T-cell (primary cell): Measurements from ENCODE around the gene TMEM255B. TPM values are rescaled to one million over a fixed set of nuclear protein-coding genes. Genes with fewer than 3 reads are reported as not detected.

Experiments
- ATAC-seq, 4 experiments: fragments of 200-7000 bp in 3 of 4; fragments of 150-1000 bp in 1 of 4; cut with Tn5 transposase; replicated peaks in 1 of 4; 1 replicate in 3 of 4; 2 replicates in 1 of 4; pipeline ENCODE4 v1.10.0; 2021; ENCODE audit warnings: moderate library complexity in 3 of 4, mild to moderate bottlenecking in 2 of 4, moderate number of reproducible peaks in 1 of 4
- CTCF ChIA-PET, 2 donors: fragments of 300-600 bp; sonication (Branson Sonifier 250); formaldehyde crosslinking; loops; one replicate each; lab custom pipeline; 2022; ENCODE audit warnings: antibody characterized with exemption in 2 of 2; lab: Charles Lee
- POLR2A ChIA-PET, 2 donors: fragments of 300-600 bp; sonication (Branson Sonifier 250); formaldehyde crosslinking; loops; one replicate each; lab custom pipeline; 2022; ENCODE audit warnings: antibody characterized with exemption in 2 of 2; lab: Charles Lee
- DNase-seq, 35 experiments: peaks; one replicate each; pipeline versions ENCODE4 v3.0.0 to v3.0.0-alpha.2; 2013 to 2023
- H3K27ac ChIP-seq: one replicate; pipeline ENCODE4 v1.5.1; 2013; ENCODE audit warnings: low read length
- H3K27me3 ChIP-seq, 2 experiments: replicated peaks in 1 of 2; 1 replicate in 1 of 2; 2 replicates in 1 of 2; pipeline versions ENCODE4 v1.6.1 to v1.7.0; 2013; ENCODE audit warnings: low read length in 1 of 2, mixed read lengths in 1 of 2; ENCODE audit not compliant: control insufficient read depth in 2 of 2, insufficient read depth in 2 of 2; ENCODE audit errors: extremely low read depth in 1 of 2
- H3K36me3 ChIP-seq, 2 donors: 1 replicate in 1 of 2; 2 replicates in 1 of 2; pipeline versions ENCODE4 v1.6.1 to v1.7.0; 2013; ENCODE audit warnings: low read length in 1 of 2; ENCODE audit not compliant: control insufficient read depth in 2 of 2, insufficient read depth in 1 of 2; ENCODE audit errors: extremely low read depth in 1 of 2
- H3K4me1 ChIP-seq, 2 experiments: 1 replicate in 1 of 2; 2 replicates in 1 of 2; pipeline versions ENCODE4 v1.6.1 to v1.7.0; 2013; ENCODE audit warnings: low read length in 2 of 2, mixed read lengths in 1 of 2; ENCODE audit not compliant: insufficient read depth in 2 of 2, control insufficient read depth in 1 of 2; ENCODE audit errors: extremely low read depth in 1 of 2
- H3K4me3 ChIP-seq, 2 donors: 1 replicate in 1 of 2; 2 replicates in 1 of 2; pipeline versions ENCODE4 v1.5.1 to v1.7.0; 2013; ENCODE audit warnings: mild to moderate bottlenecking in 2 of 2, low read length in 1 of 2, moderate library complexity in 1 of 2; ENCODE audit not compliant: control insufficient read depth in 1 of 2; ENCODE audit errors: extremely low read depth in 1 of 2
- H3K9me3 ChIP-seq: 2 replicates; pipeline ENCODE4 v1.7.0; 2013
- H3K27ac Mint-ChIP-seq, 2 donors: one replicate each; pipeline ENCODE4 v1.8.0; 2020 to 2021; ENCODE audit warnings: mild to moderate bottlenecking in 2 of 2, mixed read lengths in 2 of 2
- H3K27me3 Mint-ChIP-seq, 2 donors: one replicate each; pipeline ENCODE4 v1.8.0; 2021 to 2022; ENCODE audit warnings: mixed read lengths in 2 of 2
- H3K36me3 Mint-ChIP-seq: one replicate; pipeline ENCODE4 v1.8.0; 2021; ENCODE audit warnings: mixed read lengths
- H3K4me1 Mint-ChIP-seq, 3 donors: one replicate each; pipeline ENCODE4 v1.8.0; 2020 to 2022; ENCODE audit warnings: mixed read lengths in 3 of 3, mild to moderate bottlenecking in 1 of 3
- H3K4me3 Mint-ChIP-seq, 3 donors: one replicate each; pipeline ENCODE4 v1.8.0; 2020 to 2022; ENCODE audit warnings: mild to moderate bottlenecking in 3 of 3, mixed read lengths in 3 of 3, moderate library complexity in 3 of 3
- H3K9me3 Mint-ChIP-seq, 3 donors: one replicate each; pipeline ENCODE4 v1.8.0; 2020 to 2022; ENCODE audit warnings: mixed read lengths in 3 of 3
- WGBS: methylation state at CpG from one replicate; pipeline ENCODE4 v1.1.5; 2013; ENCODE audit warnings: missing lambda C conversion rate; ENCODE audit not compliant: insufficient coverage; 5-methylcytosine and 5-hydroxymethylcytosine counted together
- total RNA-seq, 35 experiments: library from RNA in 6 of 35; stranded (reverse) in 6 of 35; fragments of 120-200 nt in 1 of 35; gene quantifications; one replicate each; pipeline versions ENCODE4 v1.2.1 to v1.2.4 and lab custom pipeline; 2013 to 2026

The TMEM255B gene
- total RNA-seq, 5 donors from 2014 or later (not counting 1 experiment from before 2014, with no cell fraction given) = 0.76 to 1.2 (median 0.89) TPM

GRCh38 chr13:113791761-113792160 lies 32.7 kb downstream of the TMEM255B start:
- Mint-ChIP-seq H3K4me1 (no peaks in the 10 kb centered on the region), H3K9me3 (no peaks in the 10 kb centered on the region), H3K4me3 (no peak overlapping the region), H3K36me3 (no peaks in the 10 kb centered on the region), H3K27me3 (peaks cover 5 to 6% of the 10 kb centered on the region in 2 donors), H3K27ac (no peak overlapping the region)
- Histone ChIP-seq H3K4me1 (no peaks in the 10 kb centered on the region), H3K36me3 (no peaks in the 10 kb centered on the region), H3K27me3 (peaks cover 0 to 24% of the 10 kb centered on the region in 2 experiments), H3K27ac (no peak overlapping the region), H3K4me3 (no peak overlapping the region), H3K9me3 (no peaks in the 10 kb centered on the region)
- CTCF ChIA-PET = interaction anchor here in 1 of 2 donors (0.6 kb wide), 1 partner anchor 396 kb away, joined by 3 read pairs; no protein-coding TSS in a partner anchor
- 90% methylated on average over 11 of the region's 19 CpGs for WGBS
- DNase-seq (no peak), ATAC-seq (no peak)
- POLR2A ChIA-PET = no interaction called here

GRCh38 chr13:113792236-113792770 lies 33.3 kb downstream of the TMEM255B start:
- ChIA-PET POLR2A (no interaction called here), CTCF (interaction anchor here in 1 of 2 donors (0.6 kb wide), 1 partner anchor 397 kb away, joined by 3 read pairs; no protein-coding TSS in a partner anchor)
- no peak for ATAC-seq
- Mint-ChIP-seq H3K4me1 (no peaks in the 10 kb centered on the region), H3K9me3 (no peaks in the 10 kb centered on the region), H3K36me3 (no peaks in the 10 kb centered on the region), H3K27me3 (peaks cover 5 to 6% of the 10 kb centered on the region in 2 donors), H3K4me3 (no peak overlapping the region), H3K27ac (no peak overlapping the region)
- DNase-seq = no peak
- 59% methylated on average over 10 of the region's 12 CpGs for WGBS
- H3K27me3 ChIP-seq = peaks cover 0 to 28% of the 10 kb centered on the region in 2 experiments
- no peak overlapping the region for H3K4me3 ChIP-seq
- H3K9me3 ChIP-seq = no peaks in the 10 kb centered on the region
- no peaks in the 10 kb centered on the region for H3K4me1 ChIP-seq
- no peaks in the 10 kb centered on the region for H3K36me3 ChIP-seq
- no peak overlapping the region for H3K27ac ChIP-seq

- H3K27ac Mint-ChIP-seq = no peak overlapping the region
- no peak for ATAC-seq
Observed at GRCh38 chr13:113792886-113793717, 34.1 kb downstream of the TMEM255B start.

GRCh38 chr13:113793718-113794085 lies 34.7 kb downstream of the TMEM255B start:
- ChIA-PET POLR2A (no interaction called here), CTCF (no interaction called here)
- Mint-ChIP-seq H3K4me3 (no peak overlapping the region), H3K36me3 (no peaks in the 10 kb centered on the region), H3K4me1 (no peaks in the 10 kb centered on the region), H3K27ac (no peak overlapping the region), H3K9me3 (no peaks in the 10 kb centered on the region), H3K27me3 (peaks cover 5 to 6% of the 10 kb centered on the region in 2 donors)
- no peak for DNase-seq
- peaks cover 0 to 23% of the 10 kb centered on the region in 2 experiments for H3K27me3 ChIP-seq
- no peak overlapping the region for H3K4me3 ChIP-seq
- H3K27ac ChIP-seq = no peak overlapping the region
- 92% methylated on average over 12 of the region's 15 CpGs for WGBS
- ATAC-seq = no peak
- H3K4me1 ChIP-seq = no peaks in the 10 kb centered on the region
- no peaks in the 10 kb centered on the region for H3K9me3 ChIP-seq
- no peaks in the 10 kb centered on the region for H3K36me3 ChIP-seq

More at GRCh38 chr13:113792886-113793717, 34.1 kb downstream of the TMEM255B start:
- DNase-seq = no peak
- no peaks in the 10 kb centered on the region for H3K9me3 ChIP-seq
- no peak overlapping the region for H3K27ac ChIP-seq
- Mint-ChIP-seq H3K9me3 (no peaks in the 10 kb centered on the region), H3K36me3 (no peaks in the 10 kb centered on the region), H3K4me1 (no peaks in the 10 kb centered on the region), H3K27me3 (peaks cover 5 to 6% of the 10 kb centered on the region in 2 donors), H3K4me3 (no peak overlapping the region)
- H3K36me3 ChIP-seq = no peaks in the 10 kb centered on the region
- ChIA-PET CTCF (no interaction called here), POLR2A (no interaction called here)
- no peak overlapping the region for H3K4me3 ChIP-seq
- H3K4me1 ChIP-seq = no peaks in the 10 kb centered on the region
- peaks cover 0 to 23% of the 10 kb centered on the region in 2 experiments for H3K27me3 ChIP-seq
- 82% methylated on average over 26 of the region's 33 CpGs for WGBS

GRCh38 chr13:113794086-113794485 lies 35.1 kb downstream of the TMEM255B start:
- Histone ChIP-seq H3K9me3 (no peaks in the 10 kb centered on the region), H3K27ac (no peak overlapping the region), H3K27me3 (peaks cover 0 to 23% of the 10 kb centered on the region in 2 experiments), H3K4me3 (no peak overlapping the region), H3K36me3 (no peaks in the 10 kb centered on the region), H3K4me1 (no peaks in the 10 kb centered on the region)
- no peaks in the 10 kb centered on the region for H3K9me3 Mint-ChIP-seq
- DNase-seq = no peak
- CTCF ChIA-PET = no interaction called here
- no peak overlapping the region for H3K27ac Mint-ChIP-seq
- WGBS = 93% methylated on average over 16 of the region's 23 CpGs
- no peaks in the 10 kb centered on the region for H3K4me1 Mint-ChIP-seq
- no peak for ATAC-seq
- H3K27me3 Mint-ChIP-seq = peaks cover 2 to 5% of the 10 kb centered on the region in 2 donors
- no peaks in the 10 kb centered on the region for H3K36me3 Mint-ChIP-seq
- no peak overlapping the region for H3K4me3 Mint-ChIP-seq
- POLR2A ChIA-PET = no interaction called here

GRCh38 chr13:113794764-113795173 lies 35.7 kb downstream of the TMEM255B start:
- POLR2A ChIA-PET = no interaction called here
- Histone ChIP-seq H3K36me3 (no peaks in the 10 kb centered on the region), H3K27me3 (peaks cover 0 to 18% of the 10 kb centered on the region in 2 experiments), H3K9me3 (no peaks in the 10 kb centered on the region), H3K27ac (no peak overlapping the region), H3K4me1 (no peaks in the 10 kb centered on the region), H3K4me3 (no peak overlapping the region)
- Mint-ChIP-seq H3K27ac (no peak overlapping the region), H3K27me3 (peaks cover 0 to 2% of the 10 kb centered on the region in 2 donors), H3K9me3 (no peaks in the 10 kb centered on the region), H3K36me3 (no peaks in the 10 kb centered on the region), H3K4me3 (no peak overlapping the region), H3K4me1 (no peaks in the 10 kb centered on the region)
- DNase-seq (no peak), ATAC-seq (no peak)
- CTCF ChIA-PET = no interaction called here
- 89% methylated on average over 24 of the region's 24 CpGs for WGBS
